Activated T-cell treated with anti-CD3 and anti-CD28 coated beads for 4 hours (primary cell): ENCODE results near the gene OBP2A.
"Not testable (repeated sequence)": the region's sequence is repeated elsewhere in the genome, so short reads cannot be mapped to it uniquely, and the experiment has no call there.

Experiments used
- DNase-seq: peaks from one replicate; pipeline ENCODE4 v3.0.0-alpha.2; 2020

Gene OBP2A, protein sequence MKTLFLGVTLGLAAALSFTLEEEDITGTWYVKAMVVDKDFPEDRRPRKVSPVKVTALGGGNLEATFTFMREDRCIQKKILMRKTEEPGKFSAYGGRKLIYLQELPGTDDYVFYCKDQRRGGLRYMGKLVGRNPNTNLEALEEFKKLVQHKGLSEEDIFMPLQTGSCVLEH

GRCh38 chr9:135545646-135546176 is at the start of gene OBP2A:
Gene OBP2A (plus strand): TSS chr9:135546126. CDS start chr9:135546181, 55 bp downstream.
- not testable (repeated sequence) for DNase-seq

DNA sequence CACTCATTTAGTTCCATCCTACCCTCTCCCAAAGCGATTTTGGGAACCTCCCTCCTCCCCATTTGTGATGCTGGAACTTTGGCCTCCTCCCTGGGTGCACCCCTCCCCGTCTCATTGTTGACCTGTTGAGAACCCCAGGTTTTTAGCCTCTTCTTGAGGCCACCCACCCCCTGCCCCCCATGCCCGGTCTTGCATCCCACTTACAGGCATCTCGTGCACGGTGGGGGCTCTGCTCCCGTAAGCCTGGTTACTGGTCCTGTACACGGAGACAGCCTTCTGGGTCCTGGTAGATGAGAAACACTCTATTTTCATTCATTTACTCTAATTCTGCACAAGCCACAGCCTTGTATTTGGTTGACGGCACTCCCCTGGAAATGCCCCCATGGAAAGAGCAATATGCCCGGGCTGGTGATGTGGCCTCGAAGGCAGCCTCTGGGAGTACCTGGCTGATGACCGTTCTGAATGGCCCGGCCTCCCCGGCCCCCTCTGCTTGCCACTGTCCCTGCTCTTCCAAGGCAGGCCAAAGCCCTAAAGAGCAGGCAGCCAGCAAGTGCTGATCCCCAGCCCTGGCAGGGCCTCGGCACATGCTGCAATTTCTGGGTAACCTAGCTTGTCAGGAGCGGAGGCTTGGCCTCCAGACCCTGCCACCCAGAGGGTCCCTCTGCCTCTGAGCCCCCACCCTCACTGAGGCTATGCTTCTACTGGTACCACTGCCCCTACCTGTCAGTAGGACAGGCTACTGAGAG is 47.4 kb upstream of the OBP2A start:
- DNase-seq = no peak

DNA sequence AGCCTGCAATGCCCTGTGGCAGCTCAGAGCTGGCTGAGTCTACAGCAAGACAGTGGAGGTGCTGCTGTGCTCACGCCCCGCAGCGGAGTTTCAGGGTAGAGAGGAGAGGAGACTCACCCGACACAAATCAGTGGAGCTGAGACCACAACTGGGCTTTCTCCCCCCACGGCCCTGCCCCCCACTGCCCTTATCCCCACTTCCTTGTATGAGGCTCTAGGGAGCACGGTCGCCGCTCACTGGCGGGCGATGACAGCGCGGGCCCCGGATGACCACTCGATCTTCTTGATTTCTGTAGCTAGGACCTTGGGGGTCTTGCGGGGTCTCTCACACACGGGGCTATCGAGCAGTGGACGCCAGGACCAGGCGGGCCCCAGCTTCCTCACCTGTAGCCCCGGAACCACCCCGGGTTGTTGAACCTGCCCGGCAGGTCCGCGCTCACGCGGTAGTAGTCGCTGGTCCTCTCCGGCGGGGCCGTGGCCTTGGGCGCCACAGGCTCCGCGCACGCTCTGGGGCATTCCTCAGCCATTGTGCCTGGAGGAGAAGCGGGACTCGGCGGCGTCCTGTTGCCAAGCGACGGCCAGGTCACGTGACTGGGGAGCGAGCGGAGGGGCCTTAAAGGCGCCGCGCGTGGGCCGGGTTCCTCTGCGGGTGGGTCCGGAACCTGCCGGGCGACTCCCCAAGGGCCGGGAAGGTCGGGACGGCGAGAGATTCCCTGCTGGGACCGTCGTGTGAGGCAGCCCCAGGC is 46.4 kb upstream of the OBP2A start:
- peak; percentile 85 for DNase-seq

GRCh38 chr9:135500071-135500524 is 45.8 kb upstream of the OBP2A start:
- DNase-seq = peak; percentile 7

- DNase-seq = peak; percentile 76
Measured at GRCh38 chr9:135500525-135501260, 45.2 kb upstream of the OBP2A start, which contains the start of gene MRPS2. Gene MRPS2 (plus strand): TSS chr9:135500682. CDS start chr9:135500711, 29 bp downstream.

- no peak for DNase-seq
Measured at GRCh38 chr9:135501261-135502167, 44.4 kb upstream of the OBP2A start.

DNA sequence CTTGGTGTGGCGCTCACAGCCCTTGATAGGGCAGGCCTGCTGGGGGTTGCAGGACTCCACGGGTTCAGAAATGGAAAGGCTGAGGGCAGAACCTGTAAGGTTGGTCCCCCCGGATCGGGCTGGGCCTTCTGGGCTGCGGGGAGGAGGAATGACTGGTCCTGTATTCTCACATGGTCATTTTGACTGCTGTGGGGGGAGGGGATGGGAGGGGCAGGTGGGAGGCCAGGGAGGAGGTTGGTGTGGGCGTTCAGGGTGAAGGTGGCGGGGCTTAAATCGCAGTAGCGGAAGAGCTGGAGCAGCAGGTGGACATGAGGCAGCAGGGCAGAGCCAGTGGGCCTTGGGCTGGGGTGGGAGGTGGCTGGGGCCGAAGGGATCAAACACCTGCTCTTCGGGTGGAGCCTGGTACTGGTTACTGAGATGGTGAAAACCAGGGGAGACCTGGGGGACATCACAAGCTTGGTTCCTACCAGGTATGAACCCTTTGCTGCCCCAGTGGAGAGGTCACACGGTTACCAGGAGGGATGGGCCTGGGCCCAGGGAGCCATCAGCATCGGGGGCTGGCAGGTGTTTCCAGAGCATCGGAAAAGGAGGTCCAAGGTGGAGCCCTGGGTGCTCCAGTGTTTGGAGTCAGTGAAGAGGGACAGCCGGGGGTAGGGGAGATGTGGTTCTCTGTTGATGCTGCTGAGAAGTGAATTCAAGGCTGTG is 43.6 kb upstream of the OBP2A start:
- DNase-seq = no peak

DNA sequence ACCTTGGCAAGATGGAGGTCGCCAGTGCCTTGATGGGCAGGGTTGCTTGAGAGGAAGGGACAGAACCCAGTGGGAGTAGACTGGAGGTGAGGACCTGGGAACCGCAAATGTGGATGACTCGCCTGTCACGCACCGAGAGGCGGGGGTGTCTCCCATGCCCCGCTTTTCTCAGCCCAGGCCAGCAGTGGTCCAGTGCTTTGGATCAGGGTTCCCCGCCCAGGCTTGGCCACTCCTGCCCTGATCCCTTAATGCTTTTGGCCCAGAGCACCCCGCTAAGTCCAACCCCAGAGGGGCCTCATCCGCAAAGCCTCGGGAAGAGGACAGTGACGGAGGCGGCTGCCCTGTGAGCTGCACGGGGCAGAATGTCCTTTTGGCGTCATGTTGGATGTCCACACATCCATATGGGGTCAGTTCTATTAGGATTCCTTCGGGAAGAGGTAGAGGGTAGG is 43.0 kb upstream of the OBP2A start:
- no peak for DNase-seq

- DNase-seq = no peak
Measured at GRCh38 chr9:135503371-135504261, 42.3 kb upstream of the OBP2A start.

GRCh38 chr9:135504262-135505243 is 41.4 kb upstream of the OBP2A start:
- DNase-seq = peak; percentile 29

DNA sequence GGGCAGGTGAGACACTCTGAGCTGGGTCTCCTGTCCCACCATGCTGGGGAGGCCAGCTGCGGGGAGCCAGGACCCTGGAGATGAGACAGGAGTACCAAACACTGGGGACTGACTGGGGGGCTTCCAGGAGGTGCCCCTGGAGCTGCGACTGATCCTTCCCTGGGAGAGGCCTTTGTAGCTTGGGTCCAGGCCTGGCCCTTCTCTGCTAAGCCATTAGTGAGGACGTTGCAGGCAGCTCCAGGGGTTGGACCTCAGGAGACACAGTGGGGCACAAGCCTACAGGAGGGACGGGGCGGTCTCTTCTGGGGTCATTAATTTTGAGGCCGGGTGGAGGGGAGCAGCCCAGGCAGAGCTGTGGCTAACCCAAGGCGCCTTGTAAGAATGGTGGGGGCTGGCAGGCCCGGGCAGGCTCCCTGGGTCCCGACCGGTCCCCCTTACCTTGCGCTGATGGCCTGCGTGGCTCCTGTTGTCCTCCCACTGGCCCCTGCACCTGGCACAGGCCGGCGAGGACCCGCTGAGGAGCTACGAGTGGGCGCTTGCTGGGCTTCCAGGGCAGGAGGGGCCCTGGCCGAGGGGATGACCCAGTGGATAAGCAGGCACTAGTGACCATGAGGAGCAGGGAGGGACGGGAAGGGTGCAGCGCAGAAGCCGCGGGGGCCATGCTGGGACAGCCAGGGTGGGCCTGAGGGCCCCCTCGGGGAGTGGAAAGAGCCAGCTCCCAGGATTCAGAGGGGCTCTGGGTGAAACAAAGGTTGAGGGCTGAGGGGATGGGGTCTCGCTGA is 40.3 kb upstream of the OBP2A start:
- DNase-seq = no peak

DNA sequence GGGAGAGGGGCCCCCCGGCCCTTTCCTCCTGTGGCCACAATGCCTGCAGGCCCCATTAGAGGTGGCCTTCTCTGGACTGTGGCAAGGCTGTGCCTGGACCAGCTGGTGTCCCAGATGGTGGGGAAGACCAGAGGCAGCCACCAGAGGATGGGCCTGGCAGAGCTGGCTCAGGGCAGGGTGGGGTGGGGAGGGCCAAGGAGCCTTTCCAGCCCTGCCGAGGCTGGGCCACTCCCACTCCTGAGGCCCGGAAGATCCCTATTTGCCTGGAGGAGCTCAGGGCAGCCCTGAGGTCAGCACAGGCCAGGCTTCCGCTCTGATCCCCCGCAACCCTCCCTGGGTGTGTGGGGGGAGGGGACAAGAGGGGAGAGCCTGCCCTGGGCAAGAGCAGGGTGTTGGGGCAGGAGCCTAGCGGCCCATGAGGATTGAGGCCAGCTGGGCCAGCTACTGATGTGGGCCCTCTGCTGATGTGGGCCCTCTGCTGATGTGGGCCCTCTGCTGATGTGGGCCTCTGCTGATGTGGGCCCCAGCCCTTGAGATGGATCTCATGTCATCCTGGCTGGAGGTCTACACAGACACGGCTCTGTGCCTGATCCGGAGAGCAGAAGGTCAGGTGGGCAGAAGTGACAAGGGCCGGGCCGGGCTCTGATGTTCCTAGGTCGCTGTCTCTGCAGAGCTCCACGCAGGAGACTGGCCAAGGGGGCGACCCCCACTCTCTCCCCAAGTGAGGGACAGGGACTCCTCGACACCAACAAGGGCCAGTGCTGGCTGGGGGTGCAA is 39.4 kb upstream of the OBP2A start:
- DNase-seq = no peak

- no peak for DNase-seq
Measured at GRCh38 chr9:135507104-135508035, 38.6 kb upstream of the OBP2A start.

DNA sequence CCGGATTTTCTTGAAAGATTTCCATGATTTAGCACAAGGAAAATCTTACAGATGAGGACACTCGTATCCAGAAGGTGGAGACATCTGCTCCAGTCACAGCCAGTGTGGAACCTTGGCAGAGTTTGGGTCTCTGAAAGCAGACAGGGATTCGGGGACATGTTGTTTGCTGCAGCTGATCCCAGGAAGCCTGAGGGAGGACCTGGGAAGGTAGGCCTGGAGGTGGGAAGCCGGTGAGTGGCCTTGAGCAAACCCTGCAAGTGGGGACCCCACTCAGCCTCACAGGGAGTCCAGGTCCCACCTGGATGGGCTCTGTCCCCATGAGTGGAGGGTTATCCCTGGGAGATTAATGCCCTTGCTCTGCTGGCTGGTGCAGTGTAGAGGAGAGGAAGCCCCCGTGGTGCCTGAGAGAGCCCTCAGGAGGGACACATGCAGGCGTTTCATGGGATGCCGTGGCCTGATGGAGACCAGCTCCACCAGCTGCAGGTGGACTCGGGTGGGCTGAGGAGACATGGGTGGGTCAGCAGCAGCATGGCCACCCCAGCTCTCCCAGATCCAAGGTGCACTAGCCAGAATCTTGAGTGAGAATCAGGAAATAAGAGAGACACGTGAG is 37.6 kb upstream of the OBP2A start:
- no peak for DNase-seq

DNA sequence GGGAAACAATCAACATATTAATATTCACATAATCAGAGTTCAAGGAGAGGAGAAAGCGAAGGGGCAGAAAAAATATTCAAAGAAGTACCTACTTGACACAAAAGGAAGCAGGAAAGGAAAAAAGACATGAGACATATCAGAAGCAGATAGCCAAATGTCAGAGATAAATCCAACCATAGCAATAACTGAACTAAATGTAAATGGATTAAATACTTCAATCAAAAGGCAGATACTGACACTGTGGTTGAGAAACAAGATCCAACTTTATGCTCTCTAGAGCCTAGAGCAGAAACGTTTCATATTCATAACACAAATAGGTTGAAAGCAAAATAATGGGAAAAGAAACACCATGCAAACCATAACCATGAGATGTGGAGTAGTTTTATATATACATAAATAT is 36.5 kb upstream of the OBP2A start:
- no peak for DNase-seq
